HL-60 (cell line): Measurements from ENCODE around the gene GZMM.

Experiments used
- DNase-seq, 2 experiments: peaks; one replicate each; pipeline ENCODE4 v3.0.0-alpha.2; 2010 to 2020; ENCODE audit warnings: low read depth in 1 of 2, low spot score in 1 of 2
- H3K27ac ChIP-seq: fragments of 250-450 bp; sonication (Bioruptor Pico); replicated peaks from 2 replicates; pipeline ENCODE4 v1.5.1; 2020; ENCODE audit warnings: mild to moderate bottlenecking, moderate library complexity
- H3K27me3 ChIP-seq: fragments of 250-450 bp; sonication (Bioruptor Pico); 2 replicates; pipeline ENCODE4 v1.5.1; 2021; ENCODE audit warnings: mild to moderate bottlenecking, moderate library complexity; ENCODE audit not compliant: insufficient read depth, poor library complexity, severe bottlenecking
- H3K4me3 ChIP-seq: replicated peaks from 2 replicates; pipeline ENCODE4 v1.5.1; 2011; ENCODE audit warnings: mild to moderate bottlenecking, control low read depth, low read length; ENCODE audit not compliant: insufficient read depth
- CTCF ChIP-seq: IDR thresholded peaks from one replicate; pipeline ENCODE4 v1.5.1; 2011; ENCODE audit warnings: low read length, control low read depth, inconsistent platforms; ENCODE audit not compliant: insufficient read depth
- GABPA ChIP-seq: IDR thresholded peaks from 2 replicates; pipeline ENCODE4 v1.6.1; 2012; ENCODE audit warnings: low read depth
- POLR2AphosphoS5 ChIP-seq: IDR thresholded peaks from 2 replicates; pipeline ENCODE4 v1.6.1; 2012; ENCODE audit warnings: low read depth
- SPI1 ChIP-seq: IDR thresholded peaks from 2 replicates; pipeline ENCODE4 v1.6.1; 2012; ENCODE audit warnings: low read depth, mild to moderate bottlenecking, borderline replicate concordance
- TF ChIP-seq, protein P1 (sequence below): IDR thresholded peaks from 2 replicates; pipeline ENCODE4 v1.6.1; 2012; ENCODE audit warnings: low read depth; ENCODE audit not compliant: insufficient replicate concordance

Gene GZMM

GRCh38 chr19:588741-589692 lies 45.2 kb downstream of the GZMM start:
- TF ChIP-seq, protein P1, sequence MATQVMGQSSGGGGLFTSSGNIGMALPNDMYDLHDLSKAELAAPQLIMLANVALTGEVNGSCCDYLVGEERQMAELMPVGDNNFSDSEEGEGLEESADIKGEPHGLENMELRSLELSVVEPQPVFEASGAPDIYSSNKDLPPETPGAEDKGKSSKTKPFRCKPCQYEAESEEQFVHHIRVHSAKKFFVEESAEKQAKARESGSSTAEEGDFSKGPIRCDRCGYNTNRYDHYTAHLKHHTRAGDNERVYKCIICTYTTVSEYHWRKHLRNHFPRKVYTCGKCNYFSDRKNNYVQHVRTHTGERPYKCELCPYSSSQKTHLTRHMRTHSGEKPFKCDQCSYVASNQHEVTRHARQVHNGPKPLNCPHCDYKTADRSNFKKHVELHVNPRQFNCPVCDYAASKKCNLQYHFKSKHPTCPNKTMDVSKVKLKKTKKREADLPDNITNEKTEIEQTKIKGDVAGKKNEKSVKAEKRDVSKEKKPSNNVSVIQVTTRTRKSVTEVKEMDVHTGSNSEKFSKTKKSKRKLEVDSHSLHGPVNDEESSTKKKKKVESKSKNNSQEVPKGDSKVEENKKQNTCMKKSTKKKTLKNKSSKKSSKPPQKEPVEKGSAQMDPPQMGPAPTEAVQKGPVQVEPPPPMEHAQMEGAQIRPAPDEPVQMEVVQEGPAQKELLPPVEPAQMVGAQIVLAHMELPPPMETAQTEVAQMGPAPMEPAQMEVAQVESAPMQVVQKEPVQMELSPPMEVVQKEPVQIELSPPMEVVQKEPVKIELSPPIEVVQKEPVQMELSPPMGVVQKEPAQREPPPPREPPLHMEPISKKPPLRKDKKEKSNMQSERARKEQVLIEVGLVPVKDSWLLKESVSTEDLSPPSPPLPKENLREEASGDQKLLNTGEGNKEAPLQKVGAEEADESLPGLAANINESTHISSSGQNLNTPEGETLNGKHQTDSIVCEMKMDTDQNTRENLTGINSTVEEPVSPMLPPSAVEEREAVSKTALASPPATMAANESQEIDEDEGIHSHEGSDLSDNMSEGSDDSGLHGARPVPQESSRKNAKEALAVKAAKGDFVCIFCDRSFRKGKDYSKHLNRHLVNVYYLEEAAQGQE = peak; percentile 22
- TF ChIP-seq CTCF (no peak), SPI1 (no peak), POLR2AphosphoS5 (no peak), GABPA (no peak)
- DNase-seq = no peak
- peaks cover 26% of the 10 kb centered on the region for H3K27me3 ChIP-seq
- H3K27ac ChIP-seq = no peak overlapping the region
- H3K4me3 ChIP-seq = no peak overlapping the region

GRCh38 chr19:589693-590395 lies 46.0 kb downstream of the GZMM start, which contains the start of gene HCN2:
HCN2 (plus strand) TSS chr19:589881; CDS start chr19:589946, 65 bp downstream.
- TF ChIP-seq POLR2AphosphoS5 (no peak), CTCF (no peak), GABPA (no peak), SPI1 (no peak)
- TF ChIP-seq, protein P1 = no peak
- Histone ChIP-seq H3K27me3 (peaks cover 26% of the 10 kb centered on the region), H3K4me3 (no peak within 1 kb of the TSS), H3K27ac (no peak within 1 kb of the TSS)
- no peak for DNase-seq

DNA sequence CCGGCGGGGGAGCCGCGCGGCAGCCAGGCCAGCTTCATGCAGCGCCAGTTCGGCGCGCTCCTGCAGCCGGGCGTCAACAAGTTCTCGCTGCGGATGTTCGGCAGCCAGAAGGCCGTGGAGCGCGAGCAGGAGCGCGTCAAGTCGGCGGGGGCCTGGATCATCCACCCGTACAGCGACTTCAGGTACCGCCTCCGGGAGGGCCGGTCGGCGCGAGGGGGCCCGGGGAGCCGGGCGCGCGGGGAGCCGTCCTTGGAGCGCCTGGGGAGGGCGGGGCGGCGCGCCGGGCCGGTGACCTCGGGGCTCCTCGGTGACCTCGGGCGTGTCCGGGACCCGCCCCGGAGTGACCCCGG lies 46.5 kb downstream of the GZMM start:
- Histone ChIP-seq H3K27ac (no peak overlapping the region), H3K27me3 (peaks cover 26% of the 10 kb centered on the region), H3K4me3 (no peak overlapping the region)
- TF ChIP-seq GABPA (no peak), POLR2AphosphoS5 (no peak), CTCF (no peak), SPI1 (no peak)
- TF ChIP-seq, protein P1 = no peak
- DNase-seq = no peak
